Stimulated activated CD8-positive, alpha-beta memory T cell treated with anti-CD3 and anti-CD28 coated beads, Interleukin-2, amount 100 ng/mL, for 48 hours (primary cell): ENCODE measurements around the gene SLC41A2.
"Not testable (repeated sequence)": the region's sequence is repeated elsewhere in the genome, so short reads cannot be mapped to it uniquely, and the experiment has no call there.

ENCODE experiments used
- DNase-seq, 2 donors: peaks; one replicate each; pipeline ENCODE4 v3.0.0-alpha.2; 2020; ENCODE audit warnings: low read depth in 2 of 2

SLC41A2 gene

GRCh38 chr12:104964167-104964855 is 6.2 kb upstream of the SLC41A2 start:
- no peak for DNase-seq

- no peak for DNase-seq
Observed at GRCh38 chr12:104963757-104964156, 5.7 kb upstream of the SLC41A2 start.

GRCh38 chr12:104960464-104960863 is 2.4 kb upstream of the SLC41A2 start:
- DNase-seq, result no peak

GRCh38 chr12:104959335-104959841 is 1.3 kb upstream of the SLC41A2 start:
- no peak for DNase-seq

GRCh38 chr12:104958805-104959334 is 780 bp upstream of the SLC41A2 start:
- DNase-seq, result no peak

GRCh38 chr12:104957719-104958000 is 430 bp downstream of the SLC41A2 start:
- DNase-seq, result peak; percentile 7 to 30

GRCh38 chr12:104956870-104957718 is 996 bp downstream of the SLC41A2 start:
- DNase-seq, result no peak

GRCh38 chr12:104955703-104956102 is 2.4 kb downstream of the SLC41A2 start:
- no peak for DNase-seq

GRCh38 chr12:104953323-104953722 is 4.8 kb downstream of the SLC41A2 start:
- DNase-seq, result no peak

- DNase-seq, result no peak
Observed at GRCh38 chr12:104952816-104953215, 5.3 kb downstream of the SLC41A2 start.

GRCh38 chr12:104951759-104952509 is 6.2 kb downstream of the SLC41A2 start:
- DNase-seq, result no peak

GRCh38 chr12:104948716-104949115 is 9.4 kb downstream of the SLC41A2 start:
- not testable (repeated sequence) for DNase-seq

- no peak for DNase-seq
Observed at GRCh38 chr12:104944252-104944651, 13.8 kb downstream of the SLC41A2 start.

- DNase-seq, result not testable (repeated sequence)
Observed at GRCh38 chr12:104943401-104943800, 14.7 kb downstream of the SLC41A2 start.

- DNase-seq, result no peak
Observed at GRCh38 chr12:104942075-104942474, 16.0 kb downstream of the SLC41A2 start.

- no peak for DNase-seq
Observed at GRCh38 chr12:104941454-104941853, 16.6 kb downstream of the SLC41A2 start.

GRCh38 chr12:104939089-104939488 is 19.0 kb downstream of the SLC41A2 start:
- no peak for DNase-seq

- no peak for DNase-seq
Observed at GRCh38 chr12:104938371-104938770, 19.7 kb downstream of the SLC41A2 start.

- DNase-seq, result no peak
Observed at GRCh38 chr12:104935886-104936285, 22.2 kb downstream of the SLC41A2 start.

- DNase-seq, result no peak
Observed at GRCh38 chr12:104933778-104934177, 24.3 kb downstream of the SLC41A2 start.

- no peak for DNase-seq
Observed at GRCh38 chr12:104933128-104933527, 25.0 kb downstream of the SLC41A2 start.
